Stimulated activated CD8-positive, alpha-beta memory T cell treated with anti-CD3 and anti-CD28 coated beads, Interleukin-4, amount 100 ng/mL, for 48 hours (primary cell): ENCODE measurements around the gene SLC41A1.
A peak's percentile ranks its signal among the peaks of the same experiment; 100 is the strongest.

Experiments
- DNase-seq: peaks from one replicate; pipeline ENCODE4 v3.0.0-alpha.2; 2020

Gene SLC41A1

DNA sequence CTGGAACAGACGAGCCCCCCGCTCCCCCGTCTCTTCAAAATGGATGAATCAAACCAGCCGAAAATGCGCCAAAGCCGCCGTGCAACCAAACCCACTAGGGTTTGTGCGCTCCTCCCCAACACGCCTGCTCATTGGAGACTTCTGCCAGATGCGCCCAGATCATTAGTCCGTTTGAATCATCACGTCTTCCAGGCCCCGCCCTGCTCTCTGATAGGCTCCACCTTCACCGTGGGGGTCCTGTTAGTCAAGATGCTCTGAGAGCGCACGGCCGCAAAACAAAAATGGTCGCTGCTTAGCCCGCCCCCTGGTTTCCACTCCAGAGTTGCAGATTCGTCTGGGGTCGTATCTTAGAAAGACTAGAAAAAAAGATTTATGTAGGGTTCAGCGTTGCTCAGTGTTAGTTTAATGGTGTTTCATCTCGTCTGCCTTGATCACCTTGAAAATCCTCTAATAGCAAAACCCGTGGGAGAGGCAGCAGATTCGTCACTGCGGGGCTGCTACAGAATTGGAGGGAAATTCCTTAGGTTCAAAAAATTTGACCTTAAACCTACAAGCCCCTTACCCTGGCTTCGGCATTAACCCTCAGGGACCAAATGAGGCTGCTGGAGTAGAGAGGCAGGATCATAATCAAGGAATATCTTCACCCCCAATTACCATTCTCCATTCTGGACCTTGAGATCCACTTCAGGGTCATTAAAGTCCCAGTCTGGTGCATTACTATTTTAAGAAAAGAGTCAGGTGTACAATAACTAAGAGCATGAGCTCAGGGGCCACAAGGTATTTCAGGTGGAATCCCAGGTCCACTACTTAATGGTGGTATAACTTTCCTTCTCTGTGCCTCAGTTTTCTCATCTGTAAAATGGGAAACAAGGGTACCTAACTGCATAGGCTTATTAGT, 62.6 kb downstream of the SLC41A1 start, which contains the start of gene NUCKS1:
NUCKS1 (minus strand) TSS at position 45 of the 898 bp plus-strand sequence. CDS start 209 bp downstream, outside the sequence.
- peak; percentile 95 for DNase-seq

- DNase-seq: peak; percentile 96
Measured at GRCh38 chr1:205749234-205750137, 63.5 kb downstream of the SLC41A1 start.

DNA sequence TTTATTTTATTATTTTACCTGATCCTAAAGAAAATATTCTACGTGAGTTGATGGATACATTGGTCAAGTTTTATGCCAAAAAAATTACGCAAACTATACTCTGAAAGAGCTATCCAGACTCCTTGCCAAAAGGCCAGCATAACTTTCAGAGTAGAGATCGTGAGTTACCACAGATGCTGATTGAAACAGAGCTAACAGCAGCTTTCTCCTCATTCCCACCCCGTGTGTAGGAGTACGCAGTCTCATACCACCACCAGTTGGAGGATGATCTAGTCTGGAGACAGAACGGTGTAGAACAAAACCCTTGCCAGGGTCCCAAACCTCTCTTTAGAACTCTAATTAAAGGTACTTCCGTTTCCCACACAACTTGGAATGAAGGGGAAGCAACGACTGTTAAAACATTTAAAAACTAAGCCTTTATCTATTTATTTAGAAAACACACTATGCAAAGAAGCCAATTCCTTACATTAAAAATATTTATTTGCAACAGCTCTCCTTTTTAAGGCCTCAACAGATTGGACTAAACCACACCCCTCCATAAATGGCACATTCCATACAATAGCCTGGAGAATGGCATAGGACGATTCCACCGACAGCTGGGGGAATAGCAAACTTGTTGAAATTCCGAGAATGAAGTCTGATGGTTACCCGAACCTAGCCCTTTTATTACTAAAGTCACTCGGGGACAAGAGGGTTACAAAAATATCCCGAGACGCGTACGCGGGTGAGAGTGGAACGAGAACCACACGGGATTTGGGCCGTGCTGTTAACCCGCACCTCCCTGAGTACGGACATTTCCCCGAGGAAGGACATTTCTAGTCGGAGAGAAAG, 64.4 kb downstream of the SLC41A1 start:
- DNase-seq: peak; percentile 61

DNA sequence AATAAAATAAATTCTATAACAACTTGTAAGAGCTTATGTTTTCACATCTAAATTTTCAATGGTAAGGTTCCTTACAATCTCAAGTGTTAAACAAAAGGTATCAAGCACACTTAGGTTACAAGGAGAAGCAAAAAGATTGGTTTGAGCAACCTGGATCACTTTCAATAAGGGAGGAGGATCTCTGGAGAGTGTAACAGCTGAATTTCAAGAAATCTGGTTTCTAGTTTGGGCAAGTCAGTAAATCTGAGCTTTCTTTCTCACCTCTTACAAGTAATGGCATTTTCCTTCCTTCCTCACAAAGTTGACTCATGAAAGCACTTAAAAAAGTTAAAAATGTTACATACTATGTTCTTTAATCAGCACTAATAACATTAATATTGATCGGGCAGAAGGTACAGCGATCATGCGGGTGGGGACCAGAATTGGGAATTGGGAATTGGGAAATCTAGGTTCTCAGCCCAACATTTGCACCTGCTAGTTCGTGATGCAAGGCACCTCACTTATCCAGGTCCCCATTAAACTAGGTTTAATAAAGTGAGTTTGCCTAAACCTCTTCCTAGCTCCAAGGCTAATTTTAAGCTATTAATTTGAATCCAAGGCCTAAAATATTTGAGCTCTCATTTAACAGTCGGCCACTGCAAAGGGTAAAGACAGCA, 66.1 kb downstream of the SLC41A1 start:
- no peak for DNase-seq

DNA sequence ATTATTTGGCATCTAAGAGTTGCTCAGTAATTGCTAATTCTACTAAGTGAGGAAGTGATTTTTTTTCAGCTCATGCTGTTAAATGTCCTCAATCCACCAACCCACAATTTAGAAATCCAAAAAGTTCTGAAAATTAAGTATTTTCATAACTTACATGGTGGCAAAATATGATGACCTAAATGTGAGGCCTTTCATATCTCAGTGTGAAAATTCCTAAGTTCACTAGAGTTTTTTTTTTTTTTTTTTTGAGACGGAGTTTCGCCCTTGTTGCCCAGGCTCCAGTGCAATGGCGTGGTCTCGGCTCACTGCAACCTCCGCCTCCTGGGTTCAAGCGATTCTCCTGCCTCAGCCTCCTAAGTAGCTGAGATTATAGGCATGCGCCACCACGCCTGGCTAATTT, 68.6 kb downstream of the SLC41A1 start:
- no peak for DNase-seq

GRCh38 chr1:205743977-205744376, 69.0 kb downstream of the SLC41A1 start:
- no peak for DNase-seq

GRCh38 chr1:205741681-205742080, 71.3 kb downstream of the SLC41A1 start:
- DNase-seq: no peak

DNA sequence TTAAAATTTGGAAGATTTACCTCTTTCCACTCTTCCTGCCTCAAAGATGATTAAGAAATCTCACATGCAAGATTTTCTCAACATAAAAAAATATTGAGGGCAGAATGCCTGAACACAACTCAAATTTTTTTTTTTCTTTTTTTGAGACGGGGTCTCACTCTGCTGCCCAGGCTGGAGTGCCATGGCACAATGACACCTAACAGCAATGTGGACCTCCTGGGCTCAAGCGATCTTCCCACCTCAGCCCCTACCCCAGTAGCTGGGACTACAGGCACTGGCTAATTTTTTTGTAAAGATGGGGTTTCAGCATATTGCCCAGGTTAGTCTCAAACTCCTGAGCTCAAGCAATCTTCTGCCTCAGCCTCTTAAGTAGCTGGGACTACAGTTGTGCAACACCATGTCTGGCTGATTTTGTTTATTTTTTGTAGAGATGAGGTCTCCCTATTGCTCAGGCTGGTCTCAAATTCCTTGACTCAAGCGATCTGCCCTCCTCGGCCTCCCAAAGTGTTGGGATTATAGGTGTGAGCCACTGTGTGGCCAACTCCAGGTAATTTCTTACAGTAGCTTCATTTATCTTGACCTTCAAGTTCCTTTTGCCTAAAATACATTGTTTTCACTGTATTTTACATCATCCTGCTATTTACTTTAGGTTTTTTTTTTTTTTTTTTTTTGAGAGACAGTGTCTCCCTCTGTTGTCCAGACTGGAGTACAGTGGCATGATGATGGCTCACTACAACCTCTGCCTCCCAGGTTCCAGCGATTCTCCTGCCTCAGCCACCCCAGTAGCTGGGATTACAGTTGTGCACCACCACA, 73.4 kb downstream of the SLC41A1 start:
- DNase-seq: no peak
